Endothelial cell (in vitro differentiated cells): ENCODE measurements around the gene VWA7. TPM values are rescaled to one million over a fixed set of nuclear protein-coding genes. Genes with fewer than 3 reads are reported as not detected.

ENCODE experiments used
- DNase-seq: peaks from one replicate; pipeline ENCODE4 v3.0.0; 2021; ENCODE audit warnings: low spot score
- H3K27ac Mint-ChIP-seq: one replicate; pipeline ENCODE4 v1.8.0; 2021; ENCODE audit warnings: mixed read lengths, inconsistent platforms; ENCODE audit not compliant: unreplicated experiment
- H3K27me3 Mint-ChIP-seq: one replicate; pipeline ENCODE4 v1.8.0; 2021; ENCODE audit warnings: mild to moderate bottlenecking, moderate library complexity, mixed read lengths, inconsistent platforms; ENCODE audit not compliant: unreplicated experiment
- H3K36me3 Mint-ChIP-seq: one replicate; pipeline ENCODE4 v1.8.0; 2021; ENCODE audit warnings: mild to moderate bottlenecking, low read depth, mixed read lengths, inconsistent platforms; ENCODE audit not compliant: unreplicated experiment
- H3K4me1 Mint-ChIP-seq: one replicate; pipeline ENCODE4 v1.8.0; 2021; ENCODE audit warnings: mild to moderate bottlenecking, mixed read lengths, inconsistent platforms; ENCODE audit not compliant: unreplicated experiment
- H3K4me3 Mint-ChIP-seq: one replicate; pipeline ENCODE4 v1.8.0; 2021; ENCODE audit warnings: mild to moderate bottlenecking, mixed read lengths, inconsistent platforms; ENCODE audit not compliant: unreplicated experiment
- H3K9me3 Mint-ChIP-seq: one replicate; pipeline ENCODE4 v1.8.0; 2021; ENCODE audit warnings: mixed read lengths, inconsistent platforms; ENCODE audit not compliant: unreplicated experiment
- CTCF ChIP-seq: fragments of 200-600 bp; sonication (generic); IDR thresholded peaks from one replicate; pipeline ENCODE4 v1.5.0; 2021; ENCODE audit warnings: antibody characterized with exemption; ENCODE audit not compliant: unreplicated experiment
- total RNA-seq: library from RNA; stranded (reverse); fragmentation: NEBNext Ultra II Directional; extraction: Animal tissue kit (Norgen Biotek cat#: 25700); gene quantifications from one replicate; pipeline ENCODE4 v1.2.1, GENCODE V29; 2021; ENCODE audit not compliant: unreplicated experiment

VWA7 gene
- total RNA-seq, 1 donor from 2014 or later = 0.74 TPM

DNA sequence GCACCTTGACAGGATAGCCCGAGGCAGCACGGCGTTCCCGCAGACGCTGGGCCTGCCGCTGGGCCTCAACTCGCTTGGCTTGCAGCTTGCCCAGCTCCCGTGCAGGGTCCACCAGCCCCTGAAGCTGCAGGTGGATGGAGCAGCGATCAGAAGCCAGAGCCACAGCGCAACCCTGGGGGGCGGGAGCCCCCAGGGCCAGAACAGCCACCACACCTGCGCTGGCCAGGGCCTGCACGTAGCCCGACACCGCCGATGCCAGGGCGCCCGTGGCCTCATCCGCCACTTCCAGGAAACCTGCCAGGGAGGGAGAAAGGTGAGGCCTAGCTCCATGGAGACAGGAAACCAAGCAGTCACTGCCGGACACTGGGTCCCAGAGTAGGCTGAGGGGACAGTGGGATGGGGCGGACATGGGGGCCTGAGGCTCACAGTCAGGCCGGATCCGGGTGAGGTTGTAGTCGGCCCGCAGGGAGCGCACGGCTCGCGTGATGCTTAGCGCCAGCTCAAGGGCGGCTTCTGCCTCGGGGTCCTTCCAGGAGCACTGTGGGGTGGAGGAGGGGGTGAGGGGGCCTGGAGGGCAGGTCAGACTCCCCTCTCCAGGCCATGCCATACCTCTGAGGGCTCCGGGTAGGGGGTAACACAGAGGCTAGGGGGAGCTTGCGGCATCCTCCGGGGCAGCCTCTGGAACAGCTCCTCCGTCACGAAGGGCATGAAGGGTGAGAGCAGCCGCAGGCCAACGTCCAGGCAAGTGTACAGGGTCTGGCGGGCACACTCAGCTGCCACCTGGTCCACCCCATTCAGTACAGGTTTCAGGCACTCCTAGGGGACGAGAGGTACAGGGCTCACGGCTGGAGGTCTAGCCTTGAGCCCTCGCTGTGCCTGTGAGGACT, 2.1 kb upstream of the VWA7 start:
- H3K4me3 Mint-ChIP-seq = no peak overlapping the region
- H3K4me1 Mint-ChIP-seq = no peaks in the 10 kb centered on the region
- no peak for DNase-seq
- peaks cover 2% of the 10 kb centered on the region for H3K27me3 Mint-ChIP-seq
- TF ChIP-seq CTCF = no peak
- H3K27ac Mint-ChIP-seq = no peak overlapping the region
- H3K9me3 Mint-ChIP-seq = no peaks in the 10 kb centered on the region
- H3K36me3 Mint-ChIP-seq = peaks cover 8% of the 10 kb centered on the region

DNA sequence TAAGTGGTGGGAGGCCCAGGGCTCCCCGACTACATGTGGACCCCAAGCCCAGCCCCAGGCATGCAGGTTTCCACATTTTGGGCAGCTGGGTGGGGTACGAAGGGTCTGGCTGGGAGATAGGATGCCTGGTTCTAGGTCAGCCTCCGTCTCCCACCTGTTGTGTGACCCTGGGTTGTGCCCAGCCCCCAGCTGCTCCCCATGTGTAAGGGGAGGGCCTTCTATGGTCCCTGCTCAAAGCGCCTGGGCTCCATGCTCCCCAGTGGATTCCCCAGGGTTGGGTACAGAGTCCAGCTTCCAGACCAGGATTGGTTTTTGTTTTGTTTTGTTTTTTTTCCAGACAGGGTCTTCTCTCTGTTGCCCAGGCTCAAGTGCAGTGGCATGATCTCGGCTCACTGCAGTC, 1.1 kb upstream of the VWA7 start:
- Mint-ChIP-seq H3K36me3 (peaks cover 5% of the 10 kb centered on the region), H3K27me3 (peaks cover 2% of the 10 kb centered on the region), H3K4me1 (no peaks in the 10 kb centered on the region), H3K9me3 (no peaks in the 10 kb centered on the region), H3K27ac (no peak overlapping the region), H3K4me3 (no peak overlapping the region)
- DNase-seq = no peak
- TF ChIP-seq CTCF = no peak

GRCh38 chr6:31777667-31778050, 531 bp upstream of the VWA7 start:
- Mint-ChIP-seq H3K36me3 (peaks cover 1% of the 10 kb centered on the region), H3K9me3 (no peaks in the 10 kb centered on the region), H3K27me3 (peaks cover 2% of the 10 kb centered on the region), H3K27ac (no peak overlapping the region), H3K4me3 (no peak overlapping the region), H3K4me1 (no peaks in the 10 kb centered on the region)
- no peak for TF ChIP-seq CTCF
- no peak for DNase-seq

GRCh38 chr6:31776485-31776988, 591 bp downstream of the VWA7 start:
- H3K9me3 Mint-ChIP-seq = no peaks in the 10 kb centered on the region
- no peaks in the 10 kb centered on the region for H3K4me1 Mint-ChIP-seq
- H3K4me3 Mint-ChIP-seq = no peak overlapping the region
- H3K36me3 Mint-ChIP-seq = no peaks in the 10 kb centered on the region
- H3K27me3 Mint-ChIP-seq = peaks cover 2% of the 10 kb centered on the region
- no peak for TF ChIP-seq CTCF
- DNase-seq = no peak
- H3K27ac Mint-ChIP-seq = no peak overlapping the region
